Kidney epithelial cell (primary cell): ENCODE measurements around the gene MAEA. TPM values are rescaled to one million over a fixed set of nuclear protein-coding genes. Genes with fewer than 3 reads are reported as not detected.

Experiments
- DNase-seq: peaks from one replicate; pipeline ENCODE4 v3.0.0-alpha.2; 2010; ENCODE audit warnings: low read depth
- H3K27me3 ChIP-seq: 2 replicates; pipeline ENCODE4 v1.6.0; 2011; ENCODE audit warnings: low read length; ENCODE audit not compliant: control insufficient read depth, insufficient read depth
- H3K36me3 ChIP-seq: 2 replicates; pipeline ENCODE4 v1.5.1; 2011; ENCODE audit warnings: low read length; ENCODE audit not compliant: control insufficient read depth, insufficient read depth
- H3K4me3 ChIP-seq: 2 replicates; pipeline ENCODE4 v1.5.1; 2011; ENCODE audit warnings: low read depth, mild to moderate bottlenecking, control low read depth, low read length
- CTCF ChIP-seq: IDR thresholded peaks from 2 replicates; pipeline ENCODE4 v1.5.1; 2011; ENCODE audit warnings: mild to moderate bottlenecking, moderate library complexity, low read length, control low read depth, inconsistent platforms; ENCODE audit not compliant: insufficient read depth, poor library complexity, severe bottlenecking
- total RNA-seq: library from RNA; depleted of rRNA; stranded (reverse); fragments of >200 nt; gene quantifications from 2 replicates; pipeline ENCODE4 v1.2.3, GENCODE V29; 2015

MAEA gene
- total RNA-seq, 1 donor from 2014 or later, result 79.1 TPM

DNA sequence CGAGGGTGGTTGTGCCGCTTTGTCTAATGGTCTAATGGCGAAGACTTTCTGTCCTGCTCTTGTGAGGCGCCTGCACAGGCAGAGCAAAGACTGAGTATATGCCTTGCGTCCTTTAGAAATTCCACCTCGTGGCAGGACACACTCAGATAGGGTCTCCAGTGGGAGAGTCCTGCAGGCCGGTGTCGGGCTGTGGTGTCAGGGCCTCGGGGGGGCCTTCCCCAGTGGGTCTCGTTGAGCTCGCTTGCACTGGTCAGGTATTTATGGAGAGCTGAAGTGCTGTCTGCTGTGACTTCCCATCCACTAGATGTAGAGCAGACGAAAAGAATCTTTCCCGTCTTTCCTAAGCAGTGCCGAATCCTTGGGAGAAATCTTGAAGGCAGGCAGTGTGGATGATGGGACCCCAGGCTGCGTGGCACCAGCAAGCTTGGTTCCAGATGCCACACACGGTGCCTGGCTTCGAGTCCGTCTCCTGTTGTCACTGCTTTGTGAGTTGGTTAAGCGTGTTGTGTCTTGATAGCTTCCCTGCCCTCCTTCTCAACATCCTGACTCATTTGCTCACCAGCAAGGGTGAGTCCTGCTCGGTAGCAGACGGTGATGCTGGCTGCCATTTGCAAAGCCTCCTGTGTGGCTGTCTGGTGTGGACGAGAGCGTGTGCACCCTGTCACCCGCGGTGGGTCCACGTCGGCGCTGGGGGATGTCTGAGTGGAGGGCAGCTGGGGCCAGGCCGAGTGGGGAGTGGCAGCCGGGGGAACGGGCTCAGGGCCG is 20.5 kb downstream of the MAEA start:
- TF ChIP-seq CTCF, result no peak
- peak overlapping the region; percentile 38 for H3K4me3 ChIP-seq
- peaks cover 3% of the 10 kb centered on the region for H3K36me3 ChIP-seq
- DNase-seq, result no peak
- no peaks in the 10 kb centered on the region for H3K27me3 ChIP-seq

DNA sequence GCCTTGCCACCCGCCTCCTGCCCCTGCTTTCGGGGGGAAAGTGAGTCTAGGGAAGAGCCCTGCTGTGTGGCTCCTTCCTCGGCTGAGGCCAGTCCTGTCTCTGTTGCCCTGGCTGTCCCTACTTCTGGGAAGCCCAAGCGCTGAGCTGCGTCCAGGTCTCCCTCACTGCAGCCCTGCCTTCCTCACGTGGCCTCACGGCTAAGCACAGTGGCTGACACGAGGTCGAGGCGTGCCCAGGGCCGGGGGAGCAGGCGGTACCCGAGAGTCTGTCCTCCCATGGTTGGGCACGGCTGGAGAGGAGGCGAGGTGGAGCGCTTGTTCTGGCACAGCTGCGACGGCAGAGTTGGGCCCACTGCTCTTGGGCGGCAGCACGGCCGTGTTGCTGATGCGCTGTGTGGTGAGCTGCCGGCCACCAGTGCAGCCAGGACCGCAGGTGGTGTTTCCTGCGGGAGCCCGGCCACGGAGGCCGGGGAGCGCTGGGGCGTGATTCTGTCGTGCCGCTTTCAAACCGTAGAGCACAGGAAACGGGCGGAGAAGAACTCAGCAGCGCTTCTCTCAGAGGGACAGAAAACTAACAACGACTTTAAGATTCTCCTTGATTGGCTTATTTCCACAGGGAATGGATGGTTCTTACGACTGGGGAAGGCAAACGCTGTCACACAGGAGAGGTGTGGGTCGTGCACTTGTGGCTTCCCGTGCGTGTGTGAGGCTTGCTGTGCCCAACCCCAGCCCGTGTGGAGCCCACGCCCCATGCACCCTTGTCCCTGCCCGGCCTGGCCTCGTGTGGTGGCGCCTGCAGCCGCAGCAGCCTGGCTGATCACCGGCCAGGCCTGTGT is 21.3 kb downstream of the MAEA start:
- TF ChIP-seq CTCF, result no peak
- no peak for DNase-seq
- Histone ChIP-seq H3K27me3 (no peaks in the 10 kb centered on the region), H3K4me3 (no peak overlapping the region), H3K36me3 (peaks cover 2% of the 10 kb centered on the region)

GRCh38 chr4:1312821-1313640 is 23.3 kb downstream of the MAEA start:
- Histone ChIP-seq H3K4me3 (no peak overlapping the region), H3K36me3 (peaks cover 2% of the 10 kb centered on the region), H3K27me3 (no peaks in the 10 kb centered on the region)
- TF ChIP-seq CTCF, result no peak
- DNase-seq, result no peak

GRCh38 chr4:1315306-1315705 is 25.6 kb downstream of the MAEA start:
- no peak for TF ChIP-seq CTCF
- Histone ChIP-seq H3K4me3 (no peak overlapping the region), H3K36me3 (peaks cover 2% of the 10 kb centered on the region), H3K27me3 (no peaks in the 10 kb centered on the region)
- DNase-seq, result no peak

DNA sequence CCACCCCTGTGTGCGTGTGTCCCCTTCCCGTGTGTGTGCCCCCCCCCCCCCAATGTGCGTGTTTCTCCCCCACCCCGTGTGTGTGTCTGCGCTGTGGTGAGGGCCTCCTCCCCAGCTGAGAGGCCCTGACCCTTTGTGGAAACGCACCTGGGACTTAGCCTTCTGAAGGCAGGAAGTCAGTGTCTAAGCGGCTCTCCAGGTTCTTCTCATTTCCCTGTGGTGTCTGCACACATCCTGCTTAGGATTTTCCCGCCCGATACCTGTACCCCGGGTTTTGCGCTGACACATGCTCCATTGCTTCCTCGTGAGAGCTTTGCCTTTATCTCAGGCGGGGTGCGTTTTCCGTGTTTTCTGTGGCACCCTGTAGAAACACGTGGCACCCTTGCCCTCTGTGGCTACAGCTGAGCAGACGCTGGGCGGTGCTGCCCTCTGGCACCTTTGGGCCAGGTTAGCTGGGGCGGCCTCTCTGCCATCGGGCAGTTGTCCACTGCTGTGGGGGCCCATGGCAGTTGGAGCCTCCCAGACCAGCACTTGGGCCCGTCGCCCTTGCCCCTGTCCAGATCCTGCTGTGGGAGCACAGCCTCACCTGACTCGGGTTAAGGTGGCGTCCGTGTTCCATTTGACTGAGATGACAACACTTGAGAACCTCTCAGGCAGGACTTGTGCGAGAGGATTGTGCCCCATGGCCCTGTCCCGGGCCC is 26.3 kb downstream of the MAEA start:
- H3K36me3 ChIP-seq, result peaks cover 2% of the 10 kb centered on the region

More for the DNA sequence above, 26.3 kb downstream of the MAEA start:
- Histone ChIP-seq H3K4me3 (no peak overlapping the region), H3K27me3 (no peaks in the 10 kb centered on the region)
- no peak for DNase-seq
- no peak for TF ChIP-seq CTCF
